Smooth muscle cell (in vitro differentiated cells): ENCODE measurements around the gene ZNF75A. TPM values are rescaled to one million over a fixed set of nuclear protein-coding genes. Genes with fewer than 3 reads are reported as not detected.

Source experiments
- DNase-seq: peaks from one replicate; lab custom pipeline; 2025; ENCODE audit not compliant: unreplicated experiment; lab: John Stamatoyannopoulos, UW
- H2AFZ ChIP-seq: fragments of 200-600 bp; sonication (generic); 2 replicates; pipeline ENCODE4 v1.6.0; 2016; ENCODE audit warnings: antibody characterized with exemption, low read depth, mild to moderate bottlenecking
- H3F3A ChIP-seq: fragments of 200-600 bp; sonication (generic); 2 replicates; pipeline ENCODE4 v1.6.0; 2017; ENCODE audit warnings: antibody characterized with exemption, low read depth
- H3K27ac ChIP-seq: fragments of 200-600 bp; sonication (generic); 2 replicates; pipeline ENCODE4 v1.5.1; 2016; ENCODE audit warnings: low read depth, mild to moderate bottlenecking
- H3K27me3 ChIP-seq: fragments of 200-600 bp; sonication (generic); 2 replicates; pipeline ENCODE4 v1.6.1; 2016; ENCODE audit warnings: low read depth, mild to moderate bottlenecking
- H3K36me3 ChIP-seq: fragments of 200-600 bp; sonication (generic); 2 replicates; pipeline ENCODE4 v1.5.1; 2016; ENCODE audit warnings: low read depth
- H3K4me1 ChIP-seq: fragments of 200-600 bp; sonication (generic); 2 replicates; pipeline ENCODE4 v1.5.1; 2016; ENCODE audit warnings: low read depth
- H3K4me2 ChIP-seq: fragments of 200-600 bp; sonication (generic); 2 replicates; pipeline ENCODE4 v1.6.0; 2016; ENCODE audit warnings: mild to moderate bottlenecking
- H3K4me3 ChIP-seq: fragments of 200-600 bp; sonication (generic); 2 replicates; pipeline ENCODE4 v1.5.1; 2016; ENCODE audit warnings: mild to moderate bottlenecking
- H3K79me2 ChIP-seq: fragments of 200-600 bp; sonication (generic); 2 replicates; pipeline ENCODE4 v1.6.0; 2016; ENCODE audit warnings: low read depth, mild to moderate bottlenecking
- H3K9ac ChIP-seq: fragments of 200-600 bp; sonication (generic); 2 replicates; pipeline ENCODE4 v1.6.0; 2016; ENCODE audit warnings: low read depth
- H3K9me3 ChIP-seq: fragments of 200-600 bp; sonication (generic); replicated peaks from 2 replicates; pipeline ENCODE4 v1.5.1; 2016; ENCODE audit warnings: low read depth
- H4K20me1 ChIP-seq: fragments of 200-600 bp; sonication (generic); 2 replicates; pipeline ENCODE4 v1.6.0; 2016; ENCODE audit warnings: low read depth
- CTCF ChIP-seq: fragments of 200-600 bp; sonication (generic); IDR thresholded peaks from 2 replicates; pipeline ENCODE4 v1.5.1; 2017; ENCODE audit warnings: borderline replicate concordance, mild to moderate bottlenecking, antibody characterized with exemption; ENCODE audit not compliant: insufficient read depth, poor library complexity, severe bottlenecking
- WGBS: methylation state at CpG from one replicate; pipeline ENCODE4 v1.1.7; 2016; ENCODE audit warnings: low lambda C conversion rate; 5-methylcytosine and 5-hydroxymethylcytosine counted together
- polyA plus RNA-seq: library from polyadenylated mRNA; unstranded; fragments of >200 nt; fragmentation: Nextera tagmentation; extraction: Ambion mirVana; gene quantifications from 2 replicates; pipeline ENCODE4 v1.2.1, GENCODE V29; 2016
- total RNA-seq: library from RNA; depleted of rRNA; stranded (reverse); fragments of >200 nt; gene quantifications from 2 replicates; pipeline ENCODE4 v1.2.3, GENCODE V29; 2014

ZNF75A gene
- total and polyA plus RNA-seq, 2 experiments from 2014 or later, result 13.5 to 24.8 TPM

- Histone ChIP-seq H3K79me2 (peaks cover 44% of the 10 kb centered on the region), H3K4me3 (peak within 1 kb of the TSS; percentile 85), H2AFZ (peak within 1 kb of the TSS; percentile 85), H4K20me1 (peaks cover 11% of the 10 kb centered on the region), H3F3A (no peaks in the 10 kb centered on the region), H3K4me1 (peaks cover 14% of the 10 kb centered on the region), H3K27me3 (peaks cover under 1% of the 10 kb centered on the region), H3K36me3 (peaks cover 15% of the 10 kb centered on the region), H3K4me2 (peak within 1 kb of the TSS; percentile 99), H3K9ac (peak within 1 kb of the TSS; percentile 93), H3K27ac (peak within 1 kb of the TSS; percentile 98), H3K9me3 (no peaks in the 10 kb centered on the region)
- TF ChIP-seq CTCF, result no peak
- under 1% methylated on average over 72 of the region's 72 CpGs for WGBS
- peak; percentile 90 for DNase-seq
Measured at GRCh38 chr16:3282730-3283542, 22.4 kb upstream of the ZNF75A start, which contains the start of gene ZNF263. Gene ZNF263, plus strand, starts transcription at chr16:3283491. Its CDS starts 328 bp downstream, at chr16:3283819.

- Histone ChIP-seq H3K4me1 (peaks cover 14% of the 10 kb centered on the region), H3K9ac (peak overlapping the region; percentile 93), H3F3A (no peaks in the 10 kb centered on the region), H2AFZ (peak overlapping the region; percentile 85), H3K79me2 (peaks cover 52% of the 10 kb centered on the region), H3K9me3 (peaks cover 7% of the 10 kb centered on the region), H4K20me1 (peaks cover 11% of the 10 kb centered on the region), H3K36me3 (peaks cover 22% of the 10 kb centered on the region), H3K27ac (peak overlapping the region; percentile 98), H3K4me2 (peak overlapping the region; percentile 99), H3K27me3 (no peaks in the 10 kb centered on the region), H3K4me3 (peak overlapping the region; percentile 85)
- TF ChIP-seq CTCF, result no peak
- DNase-seq, result no peak
- 4% methylated on average over 56 of the region's 56 CpGs for WGBS
Measured at GRCh38 chr16:3283543-3284447, 21.5 kb upstream of the ZNF75A start.

- Histone ChIP-seq H3K27me3 (no peaks in the 10 kb centered on the region), H3K9ac (no peak overlapping the region), H3K79me2 (peaks cover 58% of the 10 kb centered on the region), H3K27ac (no peak overlapping the region), H3K4me3 (peak overlapping the region; percentile 85), H3F3A (no peaks in the 10 kb centered on the region), H4K20me1 (peaks cover 11% of the 10 kb centered on the region), H2AFZ (no peak overlapping the region), H3K9me3 (peaks cover 21% of the 10 kb centered on the region), H3K4me1 (peaks cover 14% of the 10 kb centered on the region), H3K4me2 (peak overlapping the region; percentile 99), H3K36me3 (peaks cover 35% of the 10 kb centered on the region)
- 64% methylated on average over 6 of the region's 6 CpGs for WGBS
- DNase-seq, result no peak
- no peak for TF ChIP-seq CTCF
Measured at GRCh38 chr16:3285131-3285530, 20.2 kb upstream of the ZNF75A start.
